Caki2 (cell line): ENCODE measurements around the gene TSSK6. TPM values are rescaled to one million over a fixed set of nuclear protein-coding genes. Genes with fewer than 3 reads are reported as not detected.

ENCODE experiments used
- DNase-seq: peaks from one replicate; pipeline ENCODE4 v3.0.0-alpha.2; 2015; ENCODE audit warnings: low read depth
- in situ Hi-C: cut with HindIII; loops from 2 replicates; pipeline ENCODE4 v1.10.0; 2016; ENCODE audit warnings: low sequenced_read_pairs, low pct_unique_long_range_greater_than_20kb, mixed read lengths
- total RNA-seq: library from RNA; depleted of rRNA; stranded (reverse); fragments of >200 nt; shearing (Covaris generic); gene quantifications from 2 replicates; pipeline ENCODE4 v1.2.3, GENCODE V29; 2014; ENCODE audit warnings: low replicate concordance

TSSK6 gene
- total RNA-seq, 1 experiment from 2014 or later, result 4.1 TPM

- no peak for DNase-seq
- in situ Hi-C loops, result no loop called here
Measured at GRCh38 chr19:19524053-19524452, 8.7 kb upstream of the TSSK6 start.

- no peak for DNase-seq
- in situ Hi-C loops, result no loop called here
Measured at GRCh38 chr19:19523177-19523576, 7.8 kb upstream of the TSSK6 start.

GRCh38 chr19:19520989-19521388 lies 5.6 kb upstream of the TSSK6 start:
- DNase-seq, result no peak
- in situ Hi-C loops, result no loop called here

GRCh38 chr19:19517235-19517619 lies 1.9 kb upstream of the TSSK6 start:
- in situ Hi-C loops, result no loop called here
- no peak for DNase-seq

GRCh38 chr19:19515642-19516519 lies 533 bp upstream of the TSSK6 start, which contains the start of gene NDUFA13:
Gene NDUFA13 (plus strand): TSS chr19:19516225. CDS start chr19:19516239, 14 bp downstream.
- in situ Hi-C loops, result no loop called here
- DNase-seq, result peak; percentile 88

- in situ Hi-C loops, result no loop called here
- DNase-seq, result no peak
Measured at GRCh38 chr19:19514215-19514657, 1.1 kb downstream of the TSSK6 start.

GRCh38 chr19:19513682-19514081 lies 1.7 kb downstream of the TSSK6 start:
- in situ Hi-C loops, result no loop called here
- no peak for DNase-seq

GRCh38 chr19:19510432-19510831 lies 4.9 kb downstream of the TSSK6 start:
- DNase-seq, result no peak
- in situ Hi-C loops, result no loop called here

- in situ Hi-C loops, result no loop called here
- no peak for DNase-seq
Measured at GRCh38 chr19:19508217-19508616, 7.1 kb downstream of the TSSK6 start.

GRCh38 chr19:19507354-19507753 lies 8.0 kb downstream of the TSSK6 start:
- in situ Hi-C loops, result no loop called here
- DNase-seq, result no peak

- DNase-seq, result no peak
- in situ Hi-C loops, result no loop called here
Measured at GRCh38 chr19:19506592-19506991, 8.8 kb downstream of the TSSK6 start.

- no peak for DNase-seq
- in situ Hi-C loops, result no loop called here
Measured at GRCh38 chr19:19505669-19506326, 9.6 kb downstream of the TSSK6 start.

- DNase-seq, result no peak
- in situ Hi-C loops, result no loop called here
Measured at GRCh38 chr19:19504754-19505668, 10.3 kb downstream of the TSSK6 start.

GRCh38 chr19:19502808-19503602 lies 12.3 kb downstream of the TSSK6 start:
- in situ Hi-C loops, result no loop called here
- DNase-seq, result no peak

GRCh38 chr19:19502281-19502680 lies 13.1 kb downstream of the TSSK6 start:
- DNase-seq, result no peak
- in situ Hi-C loops, result no loop called here

- DNase-seq, result no peak
- in situ Hi-C loops, result no loop called here
Measured at GRCh38 chr19:19501798-19502197, 13.6 kb downstream of the TSSK6 start.

- in situ Hi-C loops, result no loop called here
Measured at GRCh38 chr19:19500975-19501644, 14.2 kb downstream of the TSSK6 start.

More at GRCh38 chr19:19500975-19501644, 14.2 kb downstream of the TSSK6 start:
- no peak for DNase-seq
